Uterus (tissue), 4 donors: ENCODE measurements around the gene ARRDC3. TPM values are rescaled to one million over a fixed set of nuclear protein-coding genes. Genes with fewer than 3 reads are reported as not detected.

Source experiments
- DNase-seq, 2 donors: peaks; one replicate each; pipeline ENCODE4 v3.0.0-alpha.2; 2019 to 2020
- H3K27ac ChIP-seq, 2 donors: fragments of 200-600 bp; sonication (generic); 1 replicate in 1 of 2; 2 replicates in 1 of 2; pipeline ENCODE4 v1.5.1; 2016 to 2018
- H3K27me3 ChIP-seq, 2 donors: fragments of 200-600 bp; sonication (generic); one replicate each; pipeline ENCODE4 v1.5.1; 2018 to 2019; ENCODE audit warnings: control low read depth in 1 of 2
- H3K36me3 ChIP-seq, 2 donors: fragments of 200-600 bp; sonication (generic); one replicate each; pipeline ENCODE4 v1.5.1; 2019; ENCODE audit warnings: control low read depth in 1 of 2
- H3K4me1 ChIP-seq, 2 donors: fragments of 200-600 bp; sonication (generic); one replicate each; pipeline ENCODE4 v1.5.1; 2018 to 2019; ENCODE audit warnings: control low read depth in 1 of 2
- H3K4me3 ChIP-seq, 2 donors: fragments of 200-600 bp; sonication (generic); 1 replicate in 1 of 2; 2 replicates in 1 of 2; pipeline ENCODE4 v1.5.1; 2018 to 2019; ENCODE audit warnings: mild to moderate bottlenecking in 1 of 2
- H3K9me3 ChIP-seq, 2 donors: fragments of 200-600 bp; sonication (generic); one replicate each; pipeline ENCODE4 v1.5.1; 2019; ENCODE audit warnings: control low read depth in 1 of 2
- CTCF ChIP-seq, 4 experiments: fragments of 200-600 bp in 2 of 4; fragments of 450-650 bp in 2 of 4; sonication (generic) in 2 of 4; IDR thresholded peaks; one replicate each; pipeline ENCODE4 v1.5.1; 2016 to 2019; ENCODE audit warnings: antibody characterized with exemption in 4 of 4, mild to moderate bottlenecking in 2 of 4, moderate library complexity in 1 of 4
- POLR2A ChIP-seq, 2 donors: fragments of 450-650 bp; IDR thresholded peaks; one replicate each; pipeline ENCODE4 v1.6.1; 2016; ENCODE audit warnings: antibody characterized with exemption in 2 of 2, mild to moderate bottlenecking in 1 of 2, moderate library complexity in 1 of 2
- intact Hi-C: fragments of 100-400 bp; cut with DNase I; formaldehyde crosslinking; loops from one replicate; pipeline ENCODE4 v1.15.1; 2023; ENCODE audit warnings: low total_unique reads
- total RNA-seq, 4 donors: library from RNA; depleted of rRNA in 3 of 4; stranded (reverse); fragments of >200 nt in 3 of 4; gene quantifications; one replicate each; pipeline versions ENCODE4 v1.1.0 to v1.2.4, GENCODE V29; 2014 to 2023
- donor health status: DM: yes; HTN: yes; CAD: no.

ARRDC3 gene
- total RNA-seq, 4 donors from 2014 or later: 11.5 to 237 (median 38.6) TPM

GRCh38 chr5:91384671-91385430 lies 1.7 kb upstream of the ARRDC3 start:
- TF ChIP-seq POLR2A (IDR thresholded peaks at IDR 0.05) (peak in 1 of 2 donors; percentile 19), CTCF (IDR thresholded peaks at IDR 0.05) (peak; percentile 94 to 99 (median 97))
- Histone ChIP-seq H3K27me3 (no peaks in the 10 kb centered on the region), H3K4me1 (no peaks in the 10 kb centered on the region), H3K36me3 (no peaks in the 10 kb centered on the region), H3K4me3 (peak overlapping the region in 1 of 2 donors; percentile 60), H3K9me3 (no peaks in the 10 kb centered on the region), H3K27ac (peak overlapping the region; percentile 95 to 100)
- intact Hi-C loops: loop anchor here (10.0 kb wide), 1 partner anchor 280 kb away; no protein-coding TSS in a partner anchor
- peak; percentile 22 to 68 for DNase-seq

- H3K27ac ChIP-seq: peak overlapping the region; percentile 95 to 100
- no peaks in the 10 kb centered on the region for H3K9me3 ChIP-seq
- H3K27me3 ChIP-seq: no peaks in the 10 kb centered on the region
- H3K4me1 ChIP-seq: no peaks in the 10 kb centered on the region
- peak in 1 of 2 donors; percentile 36 for DNase-seq
- no peaks in the 10 kb centered on the region for H3K36me3 ChIP-seq
- intact Hi-C loops: loop anchor here (10.0 kb wide), 1 partner anchor 279 kb away; no protein-coding TSS in a partner anchor
- no peak for TF ChIP-seq CTCF (IDR thresholded peaks at IDR 0.05)
- no peak for TF ChIP-seq POLR2A (IDR thresholded peaks at IDR 0.05)
- H3K4me3 ChIP-seq: peak overlapping the region; percentile 56 to 60
Measured at GRCh38 chr5:91383956-91384300, 811 bp upstream of the ARRDC3 start.

- intact Hi-C loops: loop anchor here (10.0 kb wide), 1 partner anchor 278 kb away; no protein-coding TSS in a partner anchor
- Histone ChIP-seq H3K36me3 (no peaks in the 10 kb centered on the region), H3K27me3 (no peaks in the 10 kb centered on the region), H3K4me3 (peak overlapping the region; percentile 56 to 60), H3K27ac (peak overlapping the region; percentile 95 to 100), H3K4me1 (peaks cover 0 to 4% of the 10 kb centered on the region in 2 donors), H3K9me3 (no peaks in the 10 kb centered on the region)
- TF ChIP-seq CTCF (IDR thresholded peaks at IDR 0.05): no peak
- no peak for TF ChIP-seq POLR2A (IDR thresholded peaks at IDR 0.05)
- DNase-seq: peak in 1 of 2 donors; percentile 28
Measured at GRCh38 chr5:91382530-91383026, 539 bp downstream of the ARRDC3 start.

- TF ChIP-seq CTCF (IDR thresholded peaks at IDR 0.05): no peak
- TF ChIP-seq POLR2A (IDR thresholded peaks at IDR 0.05): peak in 1 of 2 donors; percentile 33
- intact Hi-C loops: loop anchor here (10.0 kb wide), 1 partner anchor 277 kb away; no protein-coding TSS in a partner anchor
- DNase-seq: peak; percentile 66 to 73
- H3K36me3 ChIP-seq: no peaks in the 10 kb centered on the region
- peak overlapping the region; percentile 56 to 60 for H3K4me3 ChIP-seq
- H3K4me1 ChIP-seq: peaks cover 0 to 4% of the 10 kb centered on the region in 2 donors
- no peaks in the 10 kb centered on the region for H3K27me3 ChIP-seq
- H3K9me3 ChIP-seq: no peaks in the 10 kb centered on the region
- peak overlapping the region; percentile 95 to 100 for H3K27ac ChIP-seq
Measured at GRCh38 chr5:91381774-91382359, 1.2 kb downstream of the ARRDC3 start.
